H9 (cell line): Measurements from ENCODE around the gene CACNA2D3. TPM values are rescaled to one million over a fixed set of nuclear protein-coding genes. Genes with fewer than 3 reads are reported as not detected.

Source experiments
- DNase-seq: peaks from one replicate; pipeline ENCODE4 v3.0.0-alpha.2; 2017
- H2AFZ ChIP-seq: one replicate; pipeline ENCODE4 v1.6.1; 2013; ENCODE audit warnings: mild to moderate bottlenecking, low read length, control low read depth, moderate library complexity
- H2AK5ac ChIP-seq: 2 replicates; pipeline ENCODE4 v1.6.1; 2013; ENCODE audit warnings: low read length, control low read depth, mixed read lengths; ENCODE audit not compliant: insufficient read length
- H2BK120ac ChIP-seq: one replicate; pipeline ENCODE4 v1.6.1; 2013; ENCODE audit warnings: low read depth, mild to moderate bottlenecking, low read length, control low read depth, inconsistent platforms; ENCODE audit not compliant: poor library complexity, severe bottlenecking
- H2BK12ac ChIP-seq: 2 replicates; pipeline ENCODE4 v1.6.1; 2013; ENCODE audit warnings: low read length, control low read depth, mixed read lengths, low read depth; ENCODE audit not compliant: insufficient read length
- H2BK15ac ChIP-seq: 2 replicates; pipeline ENCODE4 v1.6.1; 2013; ENCODE audit warnings: low read depth, low read length, control low read depth
- H2BK20ac ChIP-seq: one replicate; pipeline ENCODE4 v1.6.1; 2013; ENCODE audit warnings: low read depth, mild to moderate bottlenecking, low read length, control low read depth, inconsistent platforms; ENCODE audit not compliant: poor library complexity, severe bottlenecking
- H2BK5ac ChIP-seq: 2 replicates; pipeline ENCODE4 v1.6.1; 2013; ENCODE audit warnings: low read length, control low read depth, mixed read lengths; ENCODE audit not compliant: insufficient read length
- H3K14ac ChIP-seq: 2 replicates; pipeline ENCODE4 v1.6.1; 2013; ENCODE audit warnings: low read length, control low read depth; ENCODE audit not compliant: insufficient read depth
- H3K18ac ChIP-seq: 2 replicates; pipeline ENCODE4 v1.6.1; 2013; ENCODE audit warnings: low read depth, mild to moderate bottlenecking, mixed read lengths, low read length, control low read depth; ENCODE audit not compliant: insufficient read length
- H3K23ac ChIP-seq: 2 replicates; pipeline ENCODE4 v1.6.1; 2013; ENCODE audit warnings: low read length, control low read depth, mixed read lengths, low read depth; ENCODE audit not compliant: insufficient read length
- H3K23me2 ChIP-seq: 2 replicates; pipeline ENCODE4 v1.6.1; 2013; ENCODE audit warnings: low read depth, mild to moderate bottlenecking, mixed read lengths, low read length, control low read depth; ENCODE audit not compliant: insufficient read length, poor library complexity, severe bottlenecking
- H3K27ac ChIP-seq: 2 replicates; pipeline ENCODE4 v1.5.1; 2013; ENCODE audit warnings: low read length, control low read depth, mixed read lengths, low read depth; ENCODE audit not compliant: insufficient read length
- H3K27me3 ChIP-seq: 2 replicates; pipeline ENCODE4 v1.6.1; 2013; ENCODE audit warnings: low read length, control low read depth, inconsistent platforms; ENCODE audit not compliant: insufficient read depth
- H3K4ac ChIP-seq: 2 replicates; pipeline ENCODE4 v1.6.1; 2013; ENCODE audit warnings: low read depth, mild to moderate bottlenecking, control low read depth, inconsistent platforms, low read length, moderate library complexity
- H3K4me1 ChIP-seq: 2 replicates; pipeline ENCODE4 v1.6.1; 2013; ENCODE audit warnings: low read length, control low read depth, inconsistent platforms; ENCODE audit not compliant: insufficient read depth
- H3K4me2 ChIP-seq: 2 replicates; pipeline ENCODE4 v1.6.1; 2013; ENCODE audit warnings: low read length, control low read depth, mixed read lengths; ENCODE audit not compliant: insufficient read length, insufficient read depth
- H3K56ac ChIP-seq: 2 replicates; pipeline ENCODE4 v1.6.1; 2013; ENCODE audit warnings: low read depth, mild to moderate bottlenecking, mixed read lengths, low read length, control low read depth; ENCODE audit not compliant: insufficient read length
- H3K79me1 ChIP-seq: 2 replicates; pipeline ENCODE4 v1.6.1; 2013; ENCODE audit warnings: low read depth, mild to moderate bottlenecking, moderate library complexity, low read length, control low read depth, inconsistent platforms; ENCODE audit not compliant: insufficient read depth, poor library complexity, severe bottlenecking
- H3K79me2 ChIP-seq: 2 replicates; pipeline ENCODE4 v1.6.1; 2013; ENCODE audit warnings: low read length, control low read depth, inconsistent platforms; ENCODE audit not compliant: insufficient read depth
- H3K9ac ChIP-seq: 2 replicates; pipeline ENCODE4 v1.6.1; 2013; ENCODE audit warnings: low read length, control low read depth, mixed read lengths; ENCODE audit not compliant: insufficient read length; ENCODE audit errors: extremely low read depth
- H3K9me3 ChIP-seq: one replicate; pipeline ENCODE4 v1.6.1; 2013; ENCODE audit warnings: low read depth, low read length, inconsistent platforms; ENCODE audit not compliant: control insufficient read depth
- H3T11ph ChIP-seq: one replicate; pipeline ENCODE4 v1.6.1; 2013; ENCODE audit warnings: mild to moderate bottlenecking, low read length, control low read depth, inconsistent platforms
- H4K20me1 ChIP-seq: one replicate; pipeline ENCODE4 v1.6.1; 2013; ENCODE audit not compliant: control insufficient read depth, insufficient read length, insufficient read depth
- H4K5ac ChIP-seq: 2 replicates; pipeline ENCODE4 v1.6.1; 2013; ENCODE audit warnings: low read depth, mild to moderate bottlenecking, mixed read lengths, low read length, control low read depth; ENCODE audit not compliant: insufficient read length
- H4K8ac ChIP-seq: replicated peaks from 2 replicates; pipeline ENCODE4 v1.6.1; 2013; ENCODE audit warnings: low read length, control low read depth, mixed read lengths, low read depth; ENCODE audit not compliant: insufficient read length
- H4K91ac ChIP-seq: 2 replicates; pipeline ENCODE4 v1.6.1; 2013; ENCODE audit warnings: low read depth, mild to moderate bottlenecking, moderate library complexity, mixed read lengths, low read length, control low read depth; ENCODE audit not compliant: insufficient read length
- H3K27ac Mint-ChIP-seq, 3 experiments: 2 replicates in 2 of 3; 3 replicates in 1 of 3; pipeline ENCODE4 v1.8.0; 2020 to 2021; ENCODE audit warnings: mixed read lengths in 3 of 3, mild to moderate bottlenecking in 1 of 3, moderate library complexity in 1 of 3
- H3K27me3 Mint-ChIP-seq: 2 replicates; pipeline ENCODE4 v1.8.0; 2021; ENCODE audit warnings: low read depth, mild to moderate bottlenecking, moderate library complexity, mixed read lengths
- H3K36me3 Mint-ChIP-seq, 3 experiments: 2 replicates in 2 of 3; 3 replicates in 1 of 3; pipeline ENCODE4 v1.8.0; 2020 to 2021; ENCODE audit warnings: low read depth in 3 of 3, mixed read lengths in 3 of 3; ENCODE audit not compliant: insufficient read depth in 1 of 3
- H3K4me1 Mint-ChIP-seq, 2 experiments: 2 replicates each; pipeline ENCODE4 v1.8.0; 2020; ENCODE audit warnings: mixed read lengths in 2 of 2
- H3K4me3 Mint-ChIP-seq, 2 experiments: 2 replicates in 1 of 2; 3 replicates in 1 of 2; pipeline ENCODE4 v1.8.0; 2020 to 2021; ENCODE audit warnings: mild to moderate bottlenecking in 2 of 2, mixed read lengths in 2 of 2, moderate library complexity in 1 of 2
- H3K9me3 Mint-ChIP-seq, 2 experiments: 2 replicates in 1 of 2; 3 replicates in 1 of 2; pipeline ENCODE4 v1.8.0; 2020; ENCODE audit warnings: mild to moderate bottlenecking in 2 of 2, mixed read lengths in 2 of 2, moderate library complexity in 1 of 2
- CTCF ChIP-seq: fragments of 200-600 bp; sonication (generic); conservative IDR thresholded peaks from 3 replicates; pipeline ENCODE4 v1.8.0; 2021; ENCODE audit warnings: antibody characterized with exemption, mild to moderate bottlenecking
- WGBS: extraction: QIAGEN DNeasy Blood & Tissue Kit; methylation state at CpG from one replicate; pipeline ENCODE4 v1.1.7; 2013; ENCODE audit warnings: missing lambda C conversion rate, low lambda C conversion rate, mixed read lengths; ENCODE audit not compliant: insufficient read length; ENCODE audit errors: extremely low coverage; 5-methylcytosine and 5-hydroxymethylcytosine counted together
- total RNA-seq: library from RNA; stranded (reverse); gene quantifications from 2 replicates; pipeline ENCODE4 v1.2.1, GENCODE V29; 2021

CACNA2D3 gene
- total RNA-seq, 1 experiment from 2014 or later: 3.2 TPM

- no peak overlapping the region for H3K27ac Mint-ChIP-seq
- Histone ChIP-seq H3K9me3 (no peaks in the 10 kb centered on the region), H3T11ph (no peak overlapping the region), H3K4me2 (no peak overlapping the region), H4K20me1 (no peaks in the 10 kb centered on the region), H3K27ac (no peak overlapping the region), H2BK15ac (no peak overlapping the region), H3K27me3 (no peaks in the 10 kb centered on the region), H3K79me1 (no peaks in the 10 kb centered on the region), H3K23me2 (no peaks in the 10 kb centered on the region), H3K79me2 (no peaks in the 10 kb centered on the region), H2BK20ac (no peak overlapping the region), H3K56ac (no peak overlapping the region), H2AFZ (no peak overlapping the region), H4K91ac (no peak overlapping the region), H3K9ac (no peak overlapping the region), H3K4ac (no peak overlapping the region), H3K23ac (no peak overlapping the region), H2AK5ac (no peak overlapping the region), H4K5ac (no peak overlapping the region), H2BK5ac (no peak overlapping the region), H2BK120ac (no peak overlapping the region), H3K4me1 (peaks cover 5% of the 10 kb centered on the region), H3K18ac (no peak overlapping the region), H4K8ac (no peak overlapping the region), H2BK12ac (no peak overlapping the region), H3K14ac (no peak overlapping the region; the same call in 1 of the 2 replicates)
- WGBS: no CpG with 5 or more reads among the region's 4 CpGs
- DNase-seq: no peak
- no peak overlapping the region for H3K4me3 Mint-ChIP-seq
- H3K9me3 Mint-ChIP-seq: no peaks in the 10 kb centered on the region; a peak in 1 of 5 replicates
- H3K27me3 Mint-ChIP-seq: no peaks in the 10 kb centered on the region
- TF ChIP-seq CTCF: no peak
- peaks cover 8 to 14% of the 10 kb centered on the region in 2 experiments for H3K4me1 Mint-ChIP-seq
- H3K36me3 Mint-ChIP-seq: peaks cover 0 to 2% (median 0%) of the 10 kb centered on the region in 3 experiments; a peak in 2 of 7 replicates
Observed at GRCh38 chr3:54865316-54865715, 743.0 kb downstream of the CACNA2D3 start.
